Amygdala (tissue), 56 donors: ENCODE measurements around the gene MED13L.
"Not testable (repeated sequence)": the region's sequence is repeated elsewhere in the genome, so short reads cannot be mapped to it uniquely, and the experiment has no call there.

Experiments
- DNase-seq, 56 donors: peaks; one replicate each; lab custom pipeline; 2025; lab: John Stamatoyannopoulos, UW

MED13L gene

DNA sequence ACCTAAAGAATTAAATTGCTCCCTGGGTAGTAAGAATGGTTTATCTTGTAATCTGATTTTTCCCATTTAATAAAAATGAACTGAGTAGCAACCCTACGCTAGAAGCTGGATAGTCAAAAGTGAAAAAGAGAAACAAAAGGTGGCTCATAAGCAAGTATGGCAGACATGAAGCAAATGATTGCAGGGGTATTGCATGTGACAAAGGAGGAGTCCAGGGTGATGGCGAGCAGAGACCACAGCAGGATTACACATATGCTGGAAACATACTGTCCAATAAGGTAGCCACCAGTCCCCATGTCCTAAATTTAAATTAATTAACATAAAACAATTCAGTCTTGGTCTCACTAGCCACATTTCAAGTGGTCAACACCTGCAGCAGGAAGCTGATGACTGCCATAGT is 283.8 kb downstream of the MED13L start:
- DNase-seq = no peak

DNA sequence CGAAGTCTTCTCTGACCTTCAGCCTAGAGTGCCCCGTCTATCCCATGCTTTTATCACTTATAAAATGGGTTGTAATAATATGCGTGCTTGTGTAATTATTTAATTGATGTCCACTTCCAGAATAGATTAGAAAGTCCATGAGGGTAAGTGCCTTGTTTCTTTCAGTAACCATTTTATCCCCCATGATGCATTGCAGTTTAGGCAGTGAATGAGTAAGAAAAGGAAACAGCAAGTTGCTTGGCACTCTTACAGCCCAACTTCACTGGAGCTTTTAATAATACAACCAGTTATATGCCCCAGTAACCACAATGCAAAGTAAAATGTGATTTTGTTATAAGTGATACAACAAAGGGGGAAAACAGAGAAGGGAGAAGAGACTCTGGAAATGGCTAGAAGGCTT is 287.3 kb downstream of the MED13L start:
- DNase-seq = no peak

DNA sequence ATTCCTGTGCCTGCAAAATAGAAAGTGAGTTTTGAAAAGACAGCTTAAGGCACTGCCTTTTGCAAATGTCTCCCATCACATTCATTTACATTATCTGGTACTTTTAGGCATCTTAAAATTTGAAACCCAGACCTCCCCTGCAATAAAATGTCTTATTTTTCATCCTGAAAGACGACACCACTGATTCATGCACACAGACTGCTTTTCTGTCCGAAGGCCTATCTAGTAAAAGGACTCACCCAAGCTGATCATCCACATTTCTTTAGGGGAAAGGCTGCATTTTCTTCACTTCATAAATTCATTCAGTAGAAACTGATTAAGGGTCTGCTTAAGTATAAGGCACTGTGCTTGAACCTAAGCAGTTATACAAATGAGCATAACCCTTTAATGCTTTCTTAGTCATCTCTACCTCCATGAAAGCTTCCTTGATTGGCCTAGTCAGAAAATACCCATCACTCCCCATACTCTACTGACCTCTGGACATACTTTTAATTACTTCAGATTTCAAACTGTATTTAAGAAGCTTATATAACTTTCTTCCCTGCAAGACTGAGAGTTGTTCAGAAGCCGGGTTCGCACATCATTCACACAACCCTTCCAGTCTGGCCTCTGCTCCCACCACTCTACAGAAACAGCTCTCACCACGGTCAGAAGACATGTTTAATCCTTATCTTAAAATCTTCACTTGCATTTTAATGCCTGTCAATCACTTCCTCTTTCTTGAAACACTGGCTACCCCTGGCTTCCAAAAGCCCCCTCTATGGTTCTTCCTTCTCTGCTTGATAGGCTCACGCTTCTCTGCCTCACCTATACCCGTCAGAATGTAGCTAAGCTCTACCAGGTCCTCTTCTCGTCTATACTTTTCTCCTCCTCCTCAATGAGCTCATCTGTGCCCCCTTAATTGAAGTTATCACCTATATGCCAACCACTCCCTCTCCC is 288.6 kb downstream of the MED13L start:
- DNase-seq = no peak

DNA sequence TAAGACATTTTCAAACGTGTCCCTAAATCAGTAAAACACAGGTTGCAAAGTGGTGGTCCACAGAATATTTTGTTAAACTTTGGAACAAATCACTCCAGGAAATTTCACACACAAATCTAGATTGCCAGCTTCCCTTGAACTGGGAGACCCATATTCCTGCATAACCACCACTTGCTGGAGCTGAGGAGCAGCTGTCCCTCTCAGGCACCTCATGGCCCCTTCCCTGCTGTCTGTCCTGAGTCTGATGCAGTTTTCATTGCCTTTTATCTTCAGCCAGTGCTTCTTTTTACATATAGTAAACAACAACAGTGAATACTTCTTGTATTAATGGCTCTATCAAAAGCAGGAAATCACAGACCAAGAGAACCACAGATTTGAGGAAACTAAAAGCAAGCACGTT is 289.3 kb downstream of the MED13L start:
- no peak for DNase-seq

DNA sequence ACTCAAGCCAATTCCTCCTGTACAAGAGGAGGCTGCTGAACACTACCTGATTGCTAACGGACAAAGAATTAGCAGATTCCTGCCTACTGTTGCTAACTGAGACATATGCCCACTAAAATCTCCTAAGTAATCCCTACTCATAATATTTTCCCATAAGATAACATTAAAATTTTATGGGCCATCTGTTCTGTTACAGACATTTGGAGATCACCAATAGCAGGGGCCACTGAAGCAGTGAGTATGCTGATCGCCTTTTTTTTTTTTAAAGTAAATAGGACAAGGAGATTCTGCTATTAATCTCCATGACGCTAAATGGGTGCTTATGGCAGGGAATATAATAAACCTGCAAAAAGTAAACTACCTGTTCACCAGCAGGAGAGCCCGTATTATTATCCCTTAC is 292.9 kb downstream of the MED13L start:
- DNase-seq = no peak

DNA sequence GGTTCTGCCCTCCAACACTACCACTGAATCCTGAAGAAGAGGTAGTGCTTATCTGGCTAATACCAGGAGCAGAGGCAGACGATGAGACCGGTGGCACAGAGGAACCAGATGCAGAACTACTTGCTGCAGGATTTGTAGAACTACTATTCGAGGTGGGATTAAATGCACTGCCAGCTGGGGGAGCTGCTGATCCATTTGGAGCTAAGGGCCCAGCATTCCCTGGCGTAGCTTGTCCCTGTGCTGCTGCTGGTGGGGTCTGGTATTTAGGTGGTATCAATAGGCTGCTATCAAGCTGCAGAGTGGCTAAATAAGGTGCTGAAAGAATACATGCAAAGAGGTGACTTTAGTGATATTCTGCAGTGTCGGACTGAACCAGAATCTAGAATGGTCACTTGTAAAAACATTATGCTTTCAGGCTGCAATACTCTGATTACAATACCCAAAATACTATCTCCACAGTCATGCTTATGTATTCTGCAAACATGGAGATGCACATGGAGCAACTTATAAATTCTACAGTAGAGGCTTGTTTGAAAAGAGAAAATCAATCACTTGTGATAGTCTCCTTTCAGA is 294.2 kb downstream of the MED13L start:
- DNase-seq = no peak

DNA sequence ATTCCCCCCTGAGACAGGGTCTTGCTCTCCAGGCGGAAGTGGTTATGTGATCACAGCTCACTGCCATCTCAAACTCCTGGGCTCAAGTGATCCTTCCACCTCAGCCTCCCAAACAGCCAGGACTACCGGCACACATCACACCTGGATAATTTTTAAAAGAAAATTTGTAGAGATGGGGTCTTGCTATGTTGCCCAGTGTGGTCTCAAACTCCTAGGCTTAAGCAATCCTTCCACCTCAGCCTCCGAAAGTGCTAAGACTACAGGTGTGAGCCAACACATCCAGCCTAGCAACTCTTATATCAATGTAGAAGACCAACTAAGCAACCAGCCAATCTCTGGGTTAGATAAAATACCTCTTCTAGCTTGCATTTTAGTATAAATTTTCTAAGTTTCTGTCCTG is 297.2 kb downstream of the MED13L start:
- DNase-seq = no peak

DNA sequence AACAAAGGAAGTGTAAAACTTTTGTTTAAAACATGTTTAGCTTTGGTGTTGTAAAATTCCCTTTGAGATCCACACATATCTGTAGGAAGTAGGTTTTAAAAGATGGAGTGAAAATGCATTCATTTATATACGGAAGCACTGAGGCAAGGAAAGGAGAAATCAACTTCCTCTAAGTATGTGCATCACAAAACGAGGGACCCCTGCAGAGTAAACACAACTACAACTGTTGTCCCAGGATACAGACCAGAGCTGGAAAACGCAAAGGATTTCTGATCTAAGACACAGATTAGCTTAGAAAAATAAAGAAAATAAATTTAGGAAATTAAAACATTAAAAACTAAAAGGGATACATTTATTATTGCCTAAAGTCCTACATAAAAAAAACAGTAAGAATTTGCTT is 297.6 kb downstream of the MED13L start:
- DNase-seq = no peak

DNA sequence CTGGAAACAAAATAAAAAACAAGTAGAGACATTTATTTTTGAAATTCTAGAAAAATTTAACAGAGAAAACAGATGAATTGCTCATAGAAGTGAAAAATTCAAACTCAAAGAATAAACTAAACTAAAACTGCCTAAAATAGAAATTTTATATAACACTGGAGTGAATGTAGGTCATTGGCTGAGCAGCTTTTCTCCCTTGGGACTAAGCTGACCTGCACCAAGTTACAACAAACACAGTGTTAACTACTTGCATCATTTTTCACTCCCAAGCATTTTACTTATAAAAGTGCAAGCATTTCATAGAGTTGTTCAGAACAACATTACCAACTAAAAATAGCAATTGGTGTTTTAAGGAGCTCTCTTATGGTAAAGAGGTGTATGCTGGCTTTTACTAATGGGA is 298.1 kb downstream of the MED13L start:
- no peak for DNase-seq

DNA sequence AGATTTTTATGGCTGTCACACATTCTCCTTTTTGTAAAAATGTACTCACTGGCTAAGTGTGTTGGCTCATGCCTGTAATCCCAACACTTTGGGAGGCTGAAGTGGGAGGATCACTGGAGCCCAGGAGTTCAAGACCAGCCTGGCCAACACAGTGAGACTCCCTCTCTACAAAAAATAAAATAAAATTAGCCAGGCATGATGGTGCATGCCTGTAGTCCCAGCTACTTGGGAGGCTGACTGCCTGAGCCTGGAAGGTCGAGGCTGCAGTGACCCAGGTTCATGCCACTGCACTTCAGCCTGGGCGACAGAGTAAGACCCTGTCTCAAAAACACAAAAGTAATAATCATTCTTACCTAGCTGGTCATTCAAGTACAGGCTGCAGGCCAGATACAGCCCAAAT is 300.7 kb downstream of the MED13L start:
- not testable (repeated sequence) for DNase-seq

DNA sequence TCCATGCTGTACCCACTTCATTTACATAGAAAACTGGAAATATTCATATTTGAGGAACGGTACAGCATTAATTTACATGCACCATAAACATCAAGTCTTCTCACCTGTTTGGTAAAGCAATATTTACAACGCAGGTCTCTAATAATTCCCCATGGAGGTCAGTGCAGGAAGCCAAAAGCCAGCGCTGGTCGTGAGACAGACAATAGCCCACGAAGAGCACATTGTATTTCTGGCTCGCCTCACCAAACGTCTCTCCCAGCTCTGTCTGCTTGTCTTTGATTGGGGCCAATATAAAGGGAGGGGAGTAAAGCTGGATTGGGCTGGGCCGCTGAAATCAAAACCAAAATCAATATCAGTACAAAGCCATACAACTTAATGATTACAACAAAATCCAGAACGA is 302.1 kb downstream of the MED13L start:
- DNase-seq = no peak

DNA sequence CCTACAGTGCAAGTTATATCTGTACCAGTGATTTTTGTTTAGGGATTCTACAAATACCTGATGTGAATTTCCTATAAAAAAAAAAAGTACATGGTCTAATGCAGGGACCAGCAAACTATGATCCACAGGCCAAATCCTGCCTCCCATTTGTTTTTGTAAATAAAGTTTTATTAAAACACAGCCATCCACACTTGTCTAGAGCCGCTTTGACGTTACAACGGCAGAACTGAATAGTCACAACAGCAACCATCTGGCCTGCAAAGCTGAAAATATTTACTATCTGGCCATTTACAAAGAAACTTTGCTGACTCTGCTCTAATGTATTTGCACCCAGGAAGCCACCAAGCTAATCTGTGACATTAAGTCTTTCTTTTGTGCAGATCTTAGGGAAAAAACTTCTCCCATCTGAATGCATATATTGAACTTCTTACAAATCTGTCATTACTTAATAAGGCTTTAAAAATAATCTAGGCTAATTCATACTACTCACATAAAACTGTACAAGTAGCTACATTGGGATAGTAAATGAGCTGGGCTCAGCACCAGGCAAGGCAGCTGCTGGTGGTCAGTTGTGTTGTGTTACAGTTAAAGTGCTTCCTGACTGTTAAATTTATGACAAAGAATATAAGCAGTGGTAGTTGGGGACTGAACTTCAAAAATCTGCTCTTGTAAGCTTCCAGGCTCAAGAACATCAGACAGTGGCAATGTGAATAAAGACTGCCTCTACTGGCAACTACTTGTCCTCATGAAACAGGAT is 303.3 kb downstream of the MED13L start:
- DNase-seq = no peak

DNA sequence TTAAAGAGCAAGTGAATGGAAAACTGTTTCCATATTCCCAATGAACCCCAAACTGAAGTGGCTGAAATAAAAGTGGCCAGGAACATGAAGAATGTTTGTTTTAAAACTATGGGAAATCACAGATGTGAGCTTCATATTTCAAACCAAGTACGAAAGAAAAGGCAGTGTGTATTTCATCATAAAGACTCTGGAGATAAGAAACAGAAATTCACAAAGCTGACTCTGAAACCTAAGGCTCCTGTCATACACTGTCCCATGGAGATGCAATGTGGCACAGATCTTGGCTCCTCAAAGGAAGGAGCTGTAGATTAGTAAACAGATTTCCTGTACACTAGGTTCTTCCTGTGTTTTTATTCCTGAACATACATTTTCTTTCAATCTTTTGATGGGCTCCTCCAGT is 304.4 kb downstream of the MED13L start:
- DNase-seq = no peak

DNA sequence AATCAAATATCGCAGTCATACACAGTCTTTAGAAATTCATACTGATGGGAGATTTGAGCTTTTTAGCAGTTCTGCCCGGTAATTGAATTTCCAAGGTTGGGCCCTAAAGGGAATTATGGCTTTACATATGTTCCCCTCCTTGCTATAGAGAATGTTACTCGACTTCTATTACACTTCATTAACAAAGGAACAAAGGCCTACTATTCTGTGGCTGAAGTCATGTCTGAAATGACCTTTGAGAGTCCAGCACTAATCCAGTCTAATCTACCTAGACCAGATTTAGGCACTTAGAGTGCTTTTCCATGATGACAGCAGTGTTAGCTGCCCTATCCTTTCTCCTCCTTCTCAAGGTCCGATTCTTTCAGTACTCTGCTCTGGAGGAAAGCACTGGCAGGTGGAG is 305.3 kb downstream of the MED13L start:
- no peak for DNase-seq

DNA sequence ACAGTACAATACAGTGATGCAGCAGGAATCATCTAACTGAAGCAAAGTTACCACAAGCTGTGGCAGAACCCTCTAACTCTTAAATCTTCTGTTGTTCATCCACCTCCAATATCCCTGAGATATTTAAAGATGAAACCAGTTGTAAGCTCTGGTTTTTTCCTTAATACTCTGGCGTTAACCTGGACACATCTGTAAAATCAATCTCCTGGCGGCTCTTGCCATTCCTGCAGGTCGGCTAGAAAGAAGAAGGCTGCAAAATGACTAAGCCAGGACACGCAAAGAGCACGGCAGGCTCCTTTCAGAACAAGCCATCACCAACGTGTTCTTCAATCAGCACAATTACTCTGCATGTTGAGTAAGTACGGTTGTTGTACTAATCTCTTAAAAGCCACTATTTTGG is 309.3 kb downstream of the MED13L start:
- DNase-seq = no peak

DNA sequence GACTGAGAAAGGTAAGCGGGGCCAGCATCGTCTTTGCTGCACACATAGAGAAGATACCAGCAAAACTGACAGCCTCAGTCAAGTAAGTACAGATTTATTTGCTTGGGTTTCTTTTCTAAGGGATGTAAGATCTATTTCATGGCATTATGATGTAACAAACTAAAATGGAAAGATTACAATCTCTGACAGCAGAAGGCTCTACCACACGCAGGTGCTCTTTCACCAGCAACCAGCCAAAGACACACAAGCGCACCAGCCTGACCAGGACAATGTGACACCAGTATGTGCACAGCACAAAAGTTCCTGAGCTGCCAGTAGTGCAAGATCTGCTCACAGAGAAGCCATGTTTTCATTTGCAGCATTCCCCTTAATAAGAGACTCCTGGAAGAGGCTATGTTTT is 311.1 kb downstream of the MED13L start:
- no peak for DNase-seq

DNA sequence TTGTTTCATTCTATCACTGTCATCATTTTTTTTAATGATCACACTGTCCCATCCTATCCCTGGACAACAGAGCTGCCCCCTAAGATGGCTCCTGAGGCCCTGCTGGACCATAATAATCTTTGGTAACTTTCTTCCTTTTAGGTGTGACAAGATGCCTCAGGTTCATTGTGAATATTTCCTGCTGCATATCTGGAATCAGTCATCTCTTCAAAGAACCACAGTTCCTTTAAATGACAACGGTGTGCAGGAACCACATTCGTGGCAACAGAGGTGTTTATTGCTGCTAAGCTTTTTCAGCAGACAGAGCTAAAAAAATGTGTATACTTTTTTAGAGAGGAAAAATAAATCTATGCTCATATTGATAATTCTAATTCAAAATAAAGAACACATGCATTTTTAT is 312.9 kb downstream of the MED13L start:
- DNase-seq = no peak

DNA sequence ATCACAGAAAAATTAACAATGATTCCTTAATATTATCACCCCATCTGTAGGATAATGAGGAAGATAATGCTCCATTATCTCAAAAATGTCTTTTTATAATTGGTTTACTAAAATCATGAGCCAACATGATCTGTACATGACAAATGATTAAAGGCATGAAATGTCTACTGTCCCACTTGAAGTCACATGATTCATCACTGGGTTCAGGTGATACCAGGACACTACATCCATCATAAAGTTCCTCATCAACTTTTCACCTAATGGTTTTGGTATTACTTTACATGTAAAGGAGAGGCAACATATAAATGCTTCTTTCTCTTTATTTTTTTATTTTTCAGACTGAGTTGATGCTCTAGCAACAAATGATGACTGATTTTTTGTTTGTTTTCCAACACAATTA is 313.3 kb downstream of the MED13L start:
- DNase-seq = no peak

DNA sequence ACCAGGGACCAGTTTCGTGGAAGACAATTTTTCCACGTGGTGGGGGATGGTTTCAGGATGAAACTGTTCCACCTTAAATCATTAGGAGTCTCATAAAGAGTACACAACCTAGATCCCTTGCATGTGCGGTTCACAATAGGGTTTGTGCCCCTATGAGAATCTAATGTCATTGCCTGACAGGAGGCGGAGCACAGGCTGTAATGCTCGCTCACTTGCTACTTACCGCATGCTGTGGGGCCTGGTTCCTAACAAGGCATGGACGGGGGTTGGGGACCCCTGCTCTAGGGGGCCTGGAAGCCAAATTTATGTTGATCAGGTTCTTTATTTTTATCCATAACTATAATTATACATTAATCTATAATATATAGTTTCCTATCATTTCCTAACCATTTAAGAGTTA is 315.3 kb downstream of the MED13L start:
- no peak for DNase-seq

DNA sequence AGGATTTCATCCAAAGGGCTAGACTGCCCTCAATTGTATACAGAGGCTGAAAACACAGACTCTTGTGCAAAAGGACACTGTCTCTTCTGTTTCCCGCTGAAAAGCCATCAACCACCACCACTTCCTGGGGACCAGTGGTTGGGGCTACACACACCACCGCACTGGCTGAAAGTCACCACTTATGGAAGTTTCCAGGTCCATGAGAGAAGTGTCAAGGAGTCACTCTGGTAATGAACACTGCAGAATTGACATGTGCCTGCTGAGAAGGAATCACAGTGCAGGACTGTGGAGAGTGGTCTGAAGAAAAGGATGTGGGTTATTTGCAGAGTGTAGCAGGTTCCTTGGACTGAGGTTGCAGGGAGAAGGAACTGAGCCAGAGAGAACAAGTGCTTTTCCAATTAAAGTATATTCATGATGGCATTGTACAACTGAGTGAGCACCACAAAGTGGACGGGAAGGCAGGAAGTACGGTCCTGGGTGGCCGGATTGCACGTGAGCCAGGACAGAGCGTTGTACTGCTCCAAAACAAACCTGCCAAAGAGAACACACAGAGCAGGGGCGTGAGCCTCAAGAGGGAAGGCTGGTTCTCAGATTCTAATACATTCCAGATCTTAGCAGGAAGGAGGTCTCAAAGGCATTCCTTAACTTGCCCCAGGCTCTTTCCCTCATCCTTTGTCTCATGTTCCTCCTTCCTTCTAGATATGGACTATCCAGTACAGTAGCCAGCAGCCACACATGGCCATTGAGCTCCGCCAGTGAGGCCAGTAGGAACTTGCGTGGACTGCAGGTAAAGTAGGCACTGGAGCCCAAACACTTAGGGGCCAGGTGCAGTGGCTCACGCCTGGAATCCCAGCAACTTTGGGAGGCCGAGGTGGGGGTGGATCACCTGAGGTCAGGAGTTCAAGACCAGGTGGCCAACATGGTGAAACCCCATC is 316.4 kb downstream of the MED13L start:
- no peak for DNase-seq
